ENCODE results near the gene ID3.

ID3 gene

DNA sequence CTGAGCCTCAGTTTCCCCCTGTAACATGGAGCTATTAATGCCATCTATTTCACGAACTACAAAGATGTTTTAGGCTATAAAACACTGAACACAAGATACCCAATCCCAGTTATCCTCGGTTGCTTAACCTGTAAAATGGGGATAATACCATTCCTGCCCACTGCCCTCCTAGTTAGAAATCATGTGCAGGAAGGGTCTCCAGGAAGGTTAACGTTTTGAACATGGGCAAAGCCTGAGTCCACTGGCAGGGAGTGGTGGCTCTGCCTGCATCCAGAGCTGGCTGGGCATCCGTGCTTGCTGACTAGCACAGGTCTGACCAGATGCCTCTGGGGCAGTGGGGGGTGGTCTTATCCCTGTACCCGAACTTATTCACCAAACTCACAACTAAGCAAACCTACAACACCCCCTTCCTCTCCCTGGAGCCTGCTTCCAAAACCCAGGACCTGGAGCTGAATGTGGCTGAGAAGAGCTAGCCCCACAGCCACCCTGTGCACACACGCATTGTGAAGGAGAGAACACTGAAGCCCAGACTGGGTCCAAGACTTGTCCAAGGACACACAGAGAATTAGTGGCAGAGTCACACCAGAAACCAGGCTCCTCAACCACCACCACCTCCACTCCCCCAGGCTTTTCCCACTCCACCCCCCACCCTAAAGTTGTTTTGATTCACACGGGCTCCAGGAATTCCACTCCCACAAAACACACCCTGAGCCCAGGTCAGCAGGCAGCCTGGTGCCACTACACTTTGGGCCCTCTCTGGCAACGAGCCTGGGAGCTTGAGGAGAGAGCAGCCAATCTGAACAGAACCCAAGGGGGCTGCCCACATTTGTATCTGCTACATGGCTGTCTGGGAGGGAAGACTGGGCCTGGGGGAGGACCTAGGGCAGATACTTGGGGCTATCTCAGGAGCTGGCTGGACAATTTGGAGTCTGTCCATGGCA lies 29.9 kb downstream of the ID3 start (continued):
- TF ChIP-seq PRDM4 (tag by site-specific recombination; IDR thresholded peaks at IDR 0.05) = no peak
- TF ChIP-seq ZNF221 (tag by site-specific recombination; IDR thresholded peaks at IDR 0.05; ENCODE audit: borderline replicate concordance) = no peak
- TF ChIP-seq ZNF776 (tag by site-specific recombination; IDR thresholded peaks at IDR 0.05; ENCODE audit: borderline replicate concordance) = no peak
- TF ChIP-seq HOXA7 (CRISPR knock-in tag; IDR thresholded peaks at IDR 0.05; ENCODE audit: borderline replicate concordance) = no peak
- TF ChIP-seq BCL11B (tag by site-specific recombination; IDR thresholded peaks at IDR 0.05; ENCODE audit: low read depth) = no peak
- no peak for TF ChIP-seq ZNF548 (tag by site-specific recombination; IDR thresholded peaks at IDR 0.05)
- no peak for TF ChIP-seq MYNN (tag by site-specific recombination; IDR thresholded peaks at IDR 0.05; ENCODE audit: borderline replicate concordance)
- TF ChIP-seq, protein P1, sequence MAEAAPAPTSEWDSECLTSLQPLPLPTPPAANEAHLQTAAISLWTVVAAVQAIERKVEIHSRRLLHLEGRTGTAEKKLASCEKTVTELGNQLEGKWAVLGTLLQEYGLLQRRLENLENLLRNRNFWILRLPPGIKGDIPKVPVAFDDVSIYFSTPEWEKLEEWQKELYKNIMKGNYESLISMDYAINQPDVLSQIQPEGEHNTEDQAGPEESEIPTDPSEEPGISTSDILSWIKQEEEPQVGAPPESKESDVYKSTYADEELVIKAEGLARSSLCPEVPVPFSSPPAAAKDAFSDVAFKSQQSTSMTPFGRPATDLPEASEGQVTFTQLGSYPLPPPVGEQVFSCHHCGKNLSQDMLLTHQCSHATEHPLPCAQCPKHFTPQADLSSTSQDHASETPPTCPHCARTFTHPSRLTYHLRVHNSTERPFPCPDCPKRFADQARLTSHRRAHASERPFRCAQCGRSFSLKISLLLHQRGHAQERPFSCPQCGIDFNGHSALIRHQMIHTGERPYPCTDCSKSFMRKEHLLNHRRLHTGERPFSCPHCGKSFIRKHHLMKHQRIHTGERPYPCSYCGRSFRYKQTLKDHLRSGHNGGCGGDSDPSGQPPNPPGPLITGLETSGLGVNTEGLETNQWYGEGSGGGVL (tag by site-specific recombination; IDR thresholded peaks at IDR 0.05) = peak; percentile 25; the same call in 1 of the 2 replicates
- TF ChIP-seq ZNF341 (tag by site-specific recombination; IDR thresholded peaks at IDR 0.05; ENCODE audit: low read depth) = peak; percentile 85
- TF ChIP-seq, protein P2, sequence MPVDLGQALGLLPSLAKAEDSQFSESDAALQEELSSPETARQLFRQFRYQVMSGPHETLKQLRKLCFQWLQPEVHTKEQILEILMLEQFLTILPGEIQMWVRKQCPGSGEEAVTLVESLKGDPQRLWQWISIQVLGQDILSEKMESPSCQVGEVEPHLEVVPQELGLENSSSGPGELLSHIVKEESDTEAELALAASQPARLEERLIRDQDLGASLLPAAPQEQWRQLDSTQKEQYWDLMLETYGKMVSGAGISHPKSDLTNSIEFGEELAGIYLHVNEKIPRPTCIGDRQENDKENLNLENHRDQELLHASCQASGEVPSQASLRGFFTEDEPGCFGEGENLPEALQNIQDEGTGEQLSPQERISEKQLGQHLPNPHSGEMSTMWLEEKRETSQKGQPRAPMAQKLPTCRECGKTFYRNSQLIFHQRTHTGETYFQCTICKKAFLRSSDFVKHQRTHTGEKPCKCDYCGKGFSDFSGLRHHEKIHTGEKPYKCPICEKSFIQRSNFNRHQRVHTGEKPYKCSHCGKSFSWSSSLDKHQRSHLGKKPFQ (tag by site-specific recombination; IDR thresholded peaks at IDR 0.05) = no peak
- TF ChIP-seq ZNF350 (tag by site-specific recombination; IDR thresholded peaks at IDR 0.05) = no peak
- TF ChIP-seq, protein P3, sequence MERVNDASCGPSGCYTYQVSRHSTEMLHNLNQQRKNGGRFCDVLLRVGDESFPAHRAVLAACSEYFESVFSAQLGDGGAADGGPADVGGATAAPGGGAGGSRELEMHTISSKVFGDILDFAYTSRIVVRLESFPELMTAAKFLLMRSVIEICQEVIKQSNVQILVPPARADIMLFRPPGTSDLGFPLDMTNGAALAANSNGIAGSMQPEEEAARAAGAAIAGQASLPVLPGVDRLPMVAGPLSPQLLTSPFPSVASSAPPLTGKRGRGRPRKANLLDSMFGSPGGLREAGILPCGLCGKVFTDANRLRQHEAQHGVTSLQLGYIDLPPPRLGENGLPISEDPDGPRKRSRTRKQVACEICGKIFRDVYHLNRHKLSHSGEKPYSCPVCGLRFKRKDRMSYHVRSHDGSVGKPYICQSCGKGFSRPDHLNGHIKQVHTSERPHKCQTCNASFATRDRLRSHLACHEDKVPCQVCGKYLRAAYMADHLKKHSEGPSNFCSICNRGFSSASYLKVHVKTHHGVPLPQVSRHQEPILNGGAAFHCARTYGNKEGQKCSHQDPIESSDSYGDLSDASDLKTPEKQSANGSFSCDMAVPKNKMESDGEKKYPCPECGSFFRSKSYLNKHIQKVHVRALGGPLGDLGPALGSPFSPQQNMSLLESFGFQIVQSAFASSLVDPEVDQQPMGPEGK (tag by site-specific recombination; IDR thresholded peaks at IDR 0.05) = peak; percentile 12; the same call in 1 of the 2 replicates
- no peak for TF ChIP-seq ZNF169 (tag by site-specific recombination; IDR thresholded peaks at IDR 0.05)
- TF ChIP-seq, protein P4, sequence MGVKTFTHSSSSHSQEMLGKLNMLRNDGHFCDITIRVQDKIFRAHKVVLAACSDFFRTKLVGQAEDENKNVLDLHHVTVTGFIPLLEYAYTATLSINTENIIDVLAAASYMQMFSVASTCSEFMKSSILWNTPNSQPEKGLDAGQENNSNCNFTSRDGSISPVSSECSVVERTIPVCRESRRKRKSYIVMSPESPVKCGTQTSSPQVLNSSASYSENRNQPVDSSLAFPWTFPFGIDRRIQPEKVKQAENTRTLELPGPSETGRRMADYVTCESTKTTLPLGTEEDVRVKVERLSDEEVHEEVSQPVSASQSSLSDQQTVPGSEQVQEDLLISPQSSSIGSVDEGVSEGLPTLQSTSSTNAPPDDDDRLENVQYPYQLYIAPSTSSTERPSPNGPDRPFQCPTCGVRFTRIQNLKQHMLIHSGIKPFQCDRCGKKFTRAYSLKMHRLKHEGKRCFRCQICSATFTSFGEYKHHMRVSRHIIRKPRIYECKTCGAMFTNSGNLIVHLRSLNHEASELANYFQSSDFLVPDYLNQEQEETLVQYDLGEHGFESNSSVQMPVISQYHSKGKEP (tag by site-specific recombination; IDR thresholded peaks at IDR 0.05) = no peak
- peak; percentile 83 for TF ChIP-seq EGR2 (tag by site-specific recombination; IDR thresholded peaks at IDR 0.05; ENCODE audit: low read depth)
- no peak for TF ChIP-seq ZNF423 (tag by site-specific recombination; IDR thresholded peaks at IDR 0.05)
- no peak for TF ChIP-seq ZNF670 (tag by site-specific recombination; IDR thresholded peaks at IDR 0.05; ENCODE audit: low read depth)
- TF ChIP-seq ZFP37 (tag by site-specific recombination; IDR thresholded peaks at IDR 0.05) = peak; percentile 55; the same call in 1 of the 2 replicates
- TF ChIP-seq, protein P5, sequence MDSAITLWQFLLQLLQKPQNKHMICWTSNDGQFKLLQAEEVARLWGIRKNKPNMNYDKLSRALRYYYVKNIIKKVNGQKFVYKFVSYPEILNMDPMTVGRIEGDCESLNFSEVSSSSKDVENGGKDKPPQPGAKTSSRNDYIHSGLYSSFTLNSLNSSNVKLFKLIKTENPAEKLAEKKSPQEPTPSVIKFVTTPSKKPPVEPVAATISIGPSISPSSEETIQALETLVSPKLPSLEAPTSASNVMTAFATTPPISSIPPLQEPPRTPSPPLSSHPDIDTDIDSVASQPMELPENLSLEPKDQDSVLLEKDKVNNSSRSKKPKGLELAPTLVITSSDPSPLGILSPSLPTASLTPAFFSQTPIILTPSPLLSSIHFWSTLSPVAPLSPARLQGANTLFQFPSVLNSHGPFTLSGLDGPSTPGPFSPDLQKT (IDR thresholded peaks at IDR 0.05; ENCODE audit: borderline replicate concordance, low read depth, low read length) = no peak

All from HEK293 (cell line).